Skin of body (tissue), 2 donors: ENCODE data around the gene IPO7. TPM values are rescaled to one million over a fixed set of nuclear protein-coding genes. Genes with fewer than 3 reads are reported as not detected.
"Not testable (repeated sequence)": the region's sequence is repeated elsewhere in the genome, so short reads cannot be mapped to it uniquely, and the experiment has no call there.

ENCODE experiments used
- DNase-seq: peaks from one replicate; lab custom pipeline; 2025; lab: John Stamatoyannopoulos, UW
- total RNA-seq: library from RNA; depleted of rRNA; stranded (reverse); fragments of >200 nt; gene quantifications from one replicate; pipeline ENCODE4 v1.2.3, GENCODE V29; 2014

IPO7 gene
- 97.8 TPM for total RNA-seq

DNA sequence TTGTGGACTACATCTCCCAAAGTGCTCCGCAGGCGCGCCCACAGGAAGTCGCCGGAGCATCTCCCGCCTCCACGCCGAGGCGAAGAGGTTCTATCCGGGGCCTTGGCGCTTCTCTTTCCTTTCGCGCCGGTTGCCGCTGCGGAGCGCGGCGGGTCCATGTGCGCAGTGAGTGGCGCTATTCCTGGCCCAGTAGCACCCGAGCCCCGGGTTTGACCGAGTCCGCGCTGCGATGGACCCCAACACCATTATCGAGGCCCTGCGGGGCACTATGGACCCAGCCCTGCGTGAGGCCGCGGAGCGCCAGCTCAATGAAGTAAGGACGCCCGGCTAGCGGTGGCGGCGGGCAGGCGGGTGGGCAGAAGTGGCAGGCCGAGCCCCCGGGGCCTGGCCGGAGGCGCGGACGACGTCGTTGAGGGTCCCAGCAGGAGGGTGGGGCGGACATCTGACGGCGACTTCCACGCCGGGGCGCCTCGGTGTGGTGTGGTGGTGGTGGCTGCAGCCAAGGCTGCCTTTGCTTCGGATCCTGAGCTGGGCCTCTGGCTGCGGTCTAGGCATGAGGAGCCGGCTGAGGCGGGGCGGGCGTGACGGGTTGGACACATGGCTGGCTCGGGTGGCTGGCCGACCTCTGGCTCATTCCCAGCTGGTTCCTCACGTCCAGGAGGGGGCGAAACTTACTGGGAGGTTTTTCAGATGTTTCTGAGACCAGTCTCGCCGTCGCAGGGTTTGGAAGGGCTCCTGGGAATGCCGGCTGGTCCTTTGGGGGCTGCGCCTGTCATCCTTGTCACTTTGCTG lies at the start of gene IPO7:
Gene IPO7 (plus strand): TSS at position 118 of the 792 bp plus-strand sequence. CDS start 112 bp downstream, at position 230.
- peak; percentile 83 for DNase-seq

- DNase-seq, result no peak
These were observed 42.7 kb upstream of the IPO7 start for GRCh38 chr11:9341638-9342178.

DNA sequence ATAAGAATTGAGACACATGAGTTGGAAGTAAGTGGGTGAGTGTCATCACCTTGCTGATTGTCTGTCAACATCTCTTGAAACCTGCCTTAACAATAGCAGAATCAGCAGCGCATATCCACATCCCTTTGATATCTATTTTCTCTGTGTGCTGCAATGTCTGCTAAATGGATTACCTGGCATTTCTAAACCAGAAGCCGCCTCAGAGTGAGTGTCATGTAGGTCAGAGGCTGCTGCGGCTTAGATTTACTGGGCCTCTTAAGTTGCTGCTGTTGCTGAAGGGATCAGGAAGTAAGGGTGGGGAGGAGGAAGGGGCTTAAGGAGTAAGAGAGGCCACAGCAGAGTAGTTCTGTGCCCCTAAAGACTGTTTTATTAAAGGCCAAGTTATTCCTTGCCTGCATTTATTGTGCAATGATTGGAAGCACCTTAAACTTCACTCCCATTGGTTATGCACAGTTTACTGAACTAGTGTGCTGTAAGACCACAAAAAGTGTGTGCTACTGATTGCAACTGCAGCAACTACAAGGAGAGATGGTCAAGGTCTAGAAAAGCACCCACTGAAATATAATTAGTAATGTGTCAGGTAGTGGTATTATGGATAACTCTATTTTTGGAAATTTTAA lies 40.3 kb upstream of the IPO7 start:
- DNase-seq, result no peak

GRCh38 chr11:9347100-9347499 lies 37.4 kb upstream of the IPO7 start:
- no peak for DNase-seq

DNA sequence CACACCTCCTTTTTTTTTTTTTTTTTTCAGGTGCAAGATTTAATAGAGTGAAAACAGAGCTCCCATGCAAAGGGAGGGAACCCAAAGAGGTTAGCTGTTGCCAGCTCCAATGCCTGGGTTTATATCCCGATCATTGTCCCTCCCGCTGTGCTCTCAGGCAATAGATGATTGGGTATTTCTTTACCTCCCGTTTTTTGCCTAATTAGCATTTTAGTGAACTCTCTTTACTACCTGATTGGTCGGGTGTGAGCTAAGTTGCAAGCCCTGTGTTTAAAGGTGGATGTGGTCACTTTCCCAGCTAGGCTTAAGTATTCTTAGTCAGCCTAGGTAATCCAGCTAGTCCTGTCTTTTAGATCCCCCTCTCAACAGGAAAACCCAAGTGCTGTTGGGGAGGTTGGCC lies 36.7 kb upstream of the IPO7 start:
- DNase-seq, result not testable (repeated sequence)

- DNase-seq, result no peak
These were observed 33.1 kb upstream of the IPO7 start for GRCh38 chr11:9351321-9351881.

DNA sequence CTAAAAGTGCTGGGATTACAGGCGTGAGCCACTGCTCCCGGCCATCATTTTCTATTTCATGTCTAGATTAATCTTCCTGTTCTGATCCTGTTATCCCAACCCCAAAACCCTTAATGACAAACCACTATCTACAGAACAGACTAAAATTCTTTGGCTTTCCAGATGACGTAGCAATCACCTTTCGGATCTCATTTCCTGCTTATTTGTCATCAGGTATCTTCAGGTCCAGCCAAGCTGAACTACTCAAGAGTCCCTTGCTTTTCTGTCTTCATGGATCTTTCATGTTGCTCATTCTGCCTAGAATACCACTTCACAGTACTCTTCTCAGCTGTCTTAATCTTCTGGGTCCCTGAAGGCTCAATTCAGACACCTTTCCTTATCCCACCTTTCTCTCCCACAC lies 27.4 kb upstream of the IPO7 start:
- DNase-seq, result no peak

- not testable (repeated sequence) for DNase-seq
These were observed 23.4 kb upstream of the IPO7 start for GRCh38 chr11:9360862-9361622.

DNA sequence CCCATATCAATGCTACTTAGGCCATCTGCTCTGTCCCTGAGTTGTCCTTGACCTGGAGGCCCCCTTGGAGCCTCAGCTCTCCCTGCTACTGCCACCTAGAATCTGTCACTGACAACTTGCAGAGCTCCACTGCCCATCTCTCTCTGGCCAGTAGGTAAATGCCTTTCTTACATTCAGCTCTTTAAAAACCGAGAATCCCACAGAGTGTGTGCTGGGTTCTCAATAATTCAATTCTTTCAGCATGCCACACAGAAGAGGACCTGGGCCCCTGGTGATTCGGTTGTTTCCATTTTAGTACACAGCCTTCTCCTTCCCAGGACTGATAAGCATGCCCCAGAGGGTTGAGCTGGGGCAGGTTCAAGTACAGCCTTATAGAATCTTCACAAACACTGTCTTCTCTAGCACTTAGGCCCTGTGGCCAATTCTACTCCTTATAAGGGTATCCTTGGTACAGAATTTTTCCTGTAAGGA lies 22.0 kb upstream of the IPO7 start:
- DNase-seq, result no peak

GRCh38 chr11:9363954-9364912 lies 20.2 kb upstream of the IPO7 start:
- DNase-seq, result peak; percentile 89

DNA sequence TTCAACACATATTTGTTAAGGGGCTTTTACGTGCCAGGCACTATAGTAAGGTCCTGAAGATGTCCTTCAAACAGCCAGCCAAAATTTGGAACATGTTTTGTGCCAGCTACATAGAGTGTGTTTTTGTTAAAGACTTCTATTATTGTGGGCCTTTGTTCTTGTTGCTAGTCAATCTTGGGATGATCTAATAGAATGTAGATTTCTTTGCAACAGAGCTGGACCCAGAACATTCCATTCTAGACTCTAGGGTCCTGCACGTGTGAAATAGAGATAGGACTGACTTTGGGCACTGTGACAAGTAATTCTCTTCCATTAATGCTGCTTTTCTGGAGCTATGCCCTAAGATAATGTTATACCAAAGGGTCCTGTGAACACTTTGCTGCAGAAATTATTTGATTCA lies 16.9 kb upstream of the IPO7 start:
- DNase-seq, result no peak

- no peak for DNase-seq
These were observed 7.4 kb upstream of the IPO7 start for GRCh38 chr11:9377036-9377435.

DNA sequence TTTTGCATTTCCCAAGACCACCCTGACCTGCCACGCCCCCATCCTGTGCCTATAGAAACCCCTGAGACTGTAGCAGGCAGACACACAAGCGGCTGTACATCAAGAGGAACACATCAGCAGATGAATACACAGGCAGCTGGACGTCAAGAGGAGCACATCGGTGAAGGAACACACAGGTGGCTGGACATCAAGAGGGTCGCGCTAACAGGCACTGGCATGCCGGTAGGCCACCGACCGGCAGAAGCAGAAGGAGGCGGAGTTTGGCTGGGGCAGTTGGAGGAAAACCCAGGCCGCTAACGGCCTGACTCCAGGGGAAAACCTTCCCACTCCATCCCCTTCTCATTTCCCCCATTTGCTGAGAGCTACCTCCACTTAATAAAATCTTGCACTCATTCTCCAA lies 5.4 kb upstream of the IPO7 start:
- DNase-seq, result no peak

DNA sequence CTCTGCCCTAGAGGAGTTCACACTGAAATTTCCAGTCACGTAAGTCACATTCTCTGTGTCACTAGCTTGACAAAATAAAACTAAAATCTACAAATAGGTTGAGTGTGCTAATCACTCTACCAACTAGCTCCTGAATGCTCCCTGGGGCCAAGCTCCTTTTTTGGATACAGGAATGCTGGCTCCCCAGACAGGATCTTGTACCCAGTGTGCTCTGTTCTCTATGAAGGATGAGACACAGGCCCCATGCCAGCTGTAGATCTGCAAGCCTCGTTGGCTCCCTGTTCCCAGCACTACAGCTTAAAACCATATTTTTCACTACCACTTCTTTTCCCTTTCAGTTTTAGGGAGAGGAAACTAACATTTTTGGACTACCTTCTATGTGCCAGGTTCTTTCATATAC lies 3.7 kb upstream of the IPO7 start:
- DNase-seq, result no peak

DNA sequence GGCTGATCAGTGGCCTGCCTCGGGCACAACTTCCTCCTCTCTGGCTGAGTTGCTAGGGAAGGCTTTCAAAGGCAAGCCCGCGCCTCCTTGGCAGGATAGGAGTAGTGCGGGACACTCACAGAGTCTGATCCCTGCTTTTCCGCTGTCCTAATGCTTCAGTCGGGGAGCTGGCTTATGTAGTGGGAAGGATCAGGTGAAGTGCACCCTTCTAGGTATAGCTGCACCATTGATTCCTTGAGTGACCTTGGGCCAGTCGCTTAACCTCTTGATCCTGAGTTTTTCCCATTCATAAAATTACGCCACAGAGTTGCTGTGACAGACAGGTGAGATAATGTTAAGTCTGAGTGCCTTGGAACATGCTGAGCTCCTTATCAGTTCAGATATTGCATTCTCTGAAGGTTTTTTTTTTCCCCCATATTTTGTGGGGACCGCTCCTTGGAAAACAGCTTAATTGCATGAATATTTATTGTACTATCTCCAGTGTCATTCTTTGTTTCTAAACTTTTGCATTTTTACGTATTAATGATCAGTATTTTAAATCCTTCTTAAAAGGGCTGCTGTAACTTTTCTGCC lies 961 bp downstream of the IPO7 start:
- DNase-seq, result no peak

- no peak for DNase-seq
These were observed 1.6 kb downstream of the IPO7 start for GRCh38 chr11:9386086-9386485.

DNA sequence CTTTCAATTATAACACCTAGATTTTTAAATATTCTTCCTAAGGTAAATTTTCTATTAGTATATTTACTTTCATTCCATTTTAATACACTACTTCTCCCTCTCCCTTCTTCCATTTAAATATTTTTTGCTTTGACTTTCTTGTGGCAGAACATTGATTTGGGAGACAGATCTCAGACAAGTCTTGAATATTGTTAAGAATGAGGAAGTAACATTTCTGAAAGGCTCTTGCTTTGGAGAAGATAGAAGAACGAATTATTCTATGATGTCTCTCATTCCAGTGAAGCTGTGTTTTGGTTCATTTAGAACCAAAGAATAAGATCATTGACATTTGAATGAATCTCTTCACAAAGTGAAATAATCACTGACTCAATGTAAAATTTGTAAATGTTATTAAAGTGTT lies 2.4 kb downstream of the IPO7 start:
- DNase-seq, result no peak

GRCh38 chr11:9396310-9396709 lies 11.9 kb downstream of the IPO7 start:
- no peak for DNase-seq

GRCh38 chr11:9396752-9397151 lies 12.3 kb downstream of the IPO7 start:
- no peak for DNase-seq
